ENCODE results near the gene IMMT. TPM values are rescaled to one million over a fixed set of nuclear protein-coding genes. Genes with fewer than 3 reads are reported as not detected.

The IMMT gene
- total RNA-seq, 1 donor from 2014 or later = 93.3 TPM

DNA sequence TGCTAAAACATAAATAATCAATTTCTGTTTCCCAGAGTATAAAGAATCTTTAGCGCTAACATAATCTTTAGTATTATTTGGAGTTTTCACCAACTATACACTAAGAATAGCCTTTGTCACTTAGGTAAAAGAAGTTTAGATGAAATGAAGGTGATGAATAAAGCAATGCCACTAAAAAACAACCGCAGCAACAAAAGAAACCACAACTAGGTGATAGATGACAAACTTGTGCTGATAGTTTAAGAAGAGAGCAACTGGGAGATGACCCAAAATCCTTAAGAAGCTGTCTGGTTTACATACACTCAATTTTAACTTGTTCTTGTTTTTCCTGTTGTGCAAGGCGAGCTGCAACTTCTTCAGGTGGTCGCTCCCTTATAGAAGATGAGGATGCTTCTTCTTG, 24.8 kb downstream of the IMMT start:
- H4K20me1 ChIP-seq (ENCODE audit: low read depth) = peaks cover 8% of the 10 kb centered on the region
- no peak overlapping the region for H3K27ac Mint-ChIP-seq
- H3K36me3 ChIP-seq = peaks cover 24% of the 10 kb centered on the region
- no peak for DNase-seq (ENCODE audit: low spot score)
- no peak overlapping the region for H3K4me2 ChIP-seq
- no peaks in the 10 kb centered on the region for H3K9me3 Mint-ChIP-seq
- H3K4me1 ChIP-seq = no peaks in the 10 kb centered on the region
- no peaks in the 10 kb centered on the region for H3K4me1 Mint-ChIP-seq
- no peak overlapping the region for H3K9ac ChIP-seq
- no peaks in the 10 kb centered on the region for H3K79me2 ChIP-seq (ENCODE audit: low read depth)
- TF ChIP-seq, protein P1, sequence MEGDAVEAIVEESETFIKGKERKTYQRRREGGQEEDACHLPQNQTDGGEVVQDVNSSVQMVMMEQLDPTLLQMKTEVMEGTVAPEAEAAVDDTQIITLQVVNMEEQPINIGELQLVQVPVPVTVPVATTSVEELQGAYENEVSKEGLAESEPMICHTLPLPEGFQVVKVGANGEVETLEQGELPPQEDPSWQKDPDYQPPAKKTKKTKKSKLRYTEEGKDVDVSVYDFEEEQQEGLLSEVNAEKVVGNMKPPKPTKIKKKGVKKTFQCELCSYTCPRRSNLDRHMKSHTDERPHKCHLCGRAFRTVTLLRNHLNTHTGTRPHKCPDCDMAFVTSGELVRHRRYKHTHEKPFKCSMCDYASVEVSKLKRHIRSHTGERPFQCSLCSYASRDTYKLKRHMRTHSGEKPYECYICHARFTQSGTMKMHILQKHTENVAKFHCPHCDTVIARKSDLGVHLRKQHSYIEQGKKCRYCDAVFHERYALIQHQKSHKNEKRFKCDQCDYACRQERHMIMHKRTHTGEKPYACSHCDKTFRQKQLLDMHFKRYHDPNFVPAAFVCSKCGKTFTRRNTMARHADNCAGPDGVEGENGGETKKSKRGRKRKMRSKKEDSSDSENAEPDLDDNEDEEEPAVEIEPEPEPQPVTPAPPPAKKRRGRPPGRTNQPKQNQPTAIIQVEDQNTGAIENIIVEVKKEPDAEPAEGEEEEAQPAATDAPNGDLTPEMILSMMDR (IDR thresholded peaks at IDR 0.05) = no peak
- TF ChIP-seq EZH2phosphoT487 (IDR thresholded peaks at IDR 0.05) (no peak), EZH2 (IDR thresholded peaks at IDR 0.05) (no peak)
- peaks cover 14% of the 10 kb centered on the region for H3K36me3 Mint-ChIP-seq
- no peak overlapping the region for H3K4me3 Mint-ChIP-seq
- H3K27me3 ChIP-seq = no peaks in the 10 kb centered on the region
- no peak overlapping the region for H3K4me3 ChIP-seq
- H3K9me3 ChIP-seq (ENCODE audit: low read depth) = no peaks in the 10 kb centered on the region
- H3K27me3 Mint-ChIP-seq (ENCODE audit: insufficient read depth, low read depth) = no peaks in the 10 kb centered on the region
- H3F3A ChIP-seq (ENCODE audit: low read depth) = no peaks in the 10 kb centered on the region
- H3K27ac ChIP-seq = no peak overlapping the region
- no peak overlapping the region for H2AFZ ChIP-seq (replicated peaks)

GRCh38 chr2:86160156-86160952, 34.9 kb downstream of the IMMT start:
- no peaks in the 10 kb centered on the region for H3K27me3 ChIP-seq
- no peaks in the 10 kb centered on the region for H3K79me2 ChIP-seq (ENCODE audit: low read depth)
- H3K36me3 ChIP-seq = peaks cover 6% of the 10 kb centered on the region
- no peaks in the 10 kb centered on the region for H3K4me1 ChIP-seq
- Mint-ChIP-seq H3K27me3 (ENCODE audit: insufficient read depth, low read depth) (no peaks in the 10 kb centered on the region), H3K36me3 (peaks cover 17% of the 10 kb centered on the region), H3K4me1 (no peaks in the 10 kb centered on the region), H3K9me3 (no peaks in the 10 kb centered on the region), H3K4me3 (no peak overlapping the region), H3K27ac (no peak overlapping the region)
- H3K4me3 ChIP-seq = no peak overlapping the region
- no peak overlapping the region for H3K9ac ChIP-seq
- no peaks in the 10 kb centered on the region for H3K9me3 ChIP-seq (ENCODE audit: low read depth)
- no peak for DNase-seq (ENCODE audit: low spot score)
- no peak overlapping the region for H3K27ac ChIP-seq
- TF ChIP-seq EZH2 (IDR thresholded peaks at IDR 0.05) (no peak), EZH2phosphoT487 (IDR thresholded peaks at IDR 0.05) (no peak)
- TF ChIP-seq, protein P1 (IDR thresholded peaks at IDR 0.05) = no peak
- no peak overlapping the region for H2AFZ ChIP-seq (replicated peaks)
- H4K20me1 ChIP-seq (ENCODE audit: low read depth) = no peaks in the 10 kb centered on the region
- no peak overlapping the region for H3K4me2 ChIP-seq
- H3F3A ChIP-seq (ENCODE audit: low read depth) = no peaks in the 10 kb centered on the region

DNA sequence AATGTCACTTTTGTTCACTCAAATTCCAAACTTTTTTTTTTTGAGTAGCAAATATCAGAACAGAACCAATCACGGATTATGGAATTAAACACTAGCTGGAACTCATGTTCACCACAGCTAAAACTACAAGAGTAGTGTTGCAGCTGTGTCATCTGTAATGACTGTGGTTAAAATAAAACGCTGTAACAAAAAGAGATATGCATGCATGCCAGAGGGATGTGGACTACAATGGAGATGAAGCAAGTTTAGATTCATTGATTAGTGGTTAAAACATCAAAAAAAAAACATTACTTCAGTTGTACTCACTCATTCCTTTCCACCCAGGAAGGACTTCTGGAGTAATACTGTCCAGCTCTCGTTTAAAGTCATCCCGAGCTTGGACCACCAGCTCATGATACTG, 37.0 kb downstream of the IMMT start:
- peaks cover 14% of the 10 kb centered on the region for H3K36me3 Mint-ChIP-seq
- Histone ChIP-seq H3K9ac (no peak overlapping the region), H3K27ac (no peak overlapping the region), H3F3A (ENCODE audit: low read depth) (no peaks in the 10 kb centered on the region), H4K20me1 (ENCODE audit: low read depth) (no peaks in the 10 kb centered on the region), H3K9me3 (ENCODE audit: low read depth) (no peaks in the 10 kb centered on the region), H3K4me2 (no peak overlapping the region), H3K4me1 (no peaks in the 10 kb centered on the region), H3K36me3 (no peaks in the 10 kb centered on the region), H3K79me2 (ENCODE audit: low read depth) (no peaks in the 10 kb centered on the region), H3K27me3 (no peaks in the 10 kb centered on the region), H3K4me3 (no peak overlapping the region), H2AFZ (replicated peaks) (no peak overlapping the region)
- H3K9me3 Mint-ChIP-seq = no peaks in the 10 kb centered on the region
- H3K4me1 Mint-ChIP-seq = no peaks in the 10 kb centered on the region
- H3K27ac Mint-ChIP-seq = no peak overlapping the region
- no peaks in the 10 kb centered on the region for H3K27me3 Mint-ChIP-seq (ENCODE audit: insufficient read depth, low read depth)
- DNase-seq (ENCODE audit: low spot score) = no peak
- TF ChIP-seq EZH2 (IDR thresholded peaks at IDR 0.05) = no peak
- TF ChIP-seq, protein P1 (IDR thresholded peaks at IDR 0.05) = no peak
- TF ChIP-seq EZH2phosphoT487 (IDR thresholded peaks at IDR 0.05) = no peak
- H3K4me3 Mint-ChIP-seq = no peak overlapping the region

Measured in neural progenitor cell (in vitro differentiated cells).